Neural cell (in vitro differentiated cells): ENCODE results near the gene ADSL. TPM values are rescaled to one million over a fixed set of nuclear protein-coding genes. Genes with fewer than 3 reads are reported as not detected.

Source experiments
- H2AFZ ChIP-seq: fragments of 200-600, 300-800 bp; sonication (generic), shearing (Covaris generic); 2 replicates; pipeline ENCODE4 v1.6.0; 2014; ENCODE audit warnings: low read depth, mild to moderate bottlenecking, antibody characterized with exemption, low read length, moderate library complexity
- H3F3A ChIP-seq: fragments of 200-600 bp; shearing (Covaris generic); 2 replicates; pipeline ENCODE4 v1.6.1; 2016; ENCODE audit warnings: mild to moderate bottlenecking, moderate library complexity, mixed read lengths, antibody characterized with exemption, low read length; ENCODE audit not compliant: insufficient read depth, poor library complexity, severe bottlenecking
- H3K27ac ChIP-seq: fragments of 200-600, 300-800 bp; sonication (generic), shearing (Covaris generic); 2 replicates; pipeline ENCODE4 v1.5.1; 2014; ENCODE audit warnings: mild to moderate bottlenecking, low read length, moderate library complexity
- H3K27me3 ChIP-seq: fragments of 300-800, 200-600 bp; sonication (generic), shearing (Covaris generic); 2 replicates; pipeline ENCODE4 v1.6.0; 2014; ENCODE audit warnings: mild to moderate bottlenecking, low read depth, low read length, moderate library complexity; ENCODE audit not compliant: insufficient read depth
- H3K36me3 ChIP-seq: fragments of 300-800, 200-600 bp; sonication (generic), shearing (Covaris generic); 2 replicates; pipeline ENCODE4 v1.5.1; 2014; ENCODE audit warnings: mild to moderate bottlenecking, antibody characterized with exemption, low read length, moderate library complexity; ENCODE audit not compliant: insufficient read depth
- H3K4me2 ChIP-seq: fragments of 300-800, 200-600 bp; sonication (generic), shearing (Covaris generic); 2 replicates; pipeline ENCODE4 v1.6.0; 2014; ENCODE audit warnings: mild to moderate bottlenecking, low read length
- H3K4me3 ChIP-seq: fragments of 300-800, 200-600 bp; sonication (generic), shearing (Covaris generic); 2 replicates; pipeline ENCODE4 v1.5.1; 2014; ENCODE audit warnings: mild to moderate bottlenecking, low read length, moderate library complexity
- H3K79me2 ChIP-seq: fragments of 200-600 bp; shearing (Covaris generic); replicated peaks from 2 replicates; pipeline ENCODE4 v1.6.0; 2014; ENCODE audit warnings: mild to moderate bottlenecking, low read length, moderate library complexity; ENCODE audit not compliant: insufficient read depth
- H3K9ac ChIP-seq: fragments of 300-800, 200-600 bp; sonication (generic), shearing (Covaris generic); 2 replicates; pipeline ENCODE4 v1.6.1; 2016; ENCODE audit warnings: mild to moderate bottlenecking, low read length, mixed read lengths
- H3K9me2 ChIP-seq: fragments of 200-600 bp; shearing (Covaris generic); 2 replicates; pipeline ENCODE4 v1.6.1; 2016; ENCODE audit warnings: mild to moderate bottlenecking, low read length, mixed read lengths; ENCODE audit not compliant: insufficient read depth
- H3K9me3 ChIP-seq: fragments of 200-600, 300-800 bp; sonication (generic), shearing (Covaris generic); 2 replicates; pipeline ENCODE4 v1.6.1; 2016; ENCODE audit warnings: mild to moderate bottlenecking, mixed run types, low read length, moderate library complexity, mixed read lengths
- H4K20me1 ChIP-seq: fragments of 200-600 bp; shearing (Covaris generic); 2 replicates; pipeline ENCODE4 v1.6.1; 2016; ENCODE audit warnings: mild to moderate bottlenecking, mixed run types; ENCODE audit not compliant: insufficient read depth
- EP300 ChIP-seq: fragments of 450-650 bp; conservative IDR thresholded peaks from 2 replicates; pipeline ENCODE4 v1.6.1; 2014; ENCODE audit warnings: antibody characterized with exemption, mild to moderate bottlenecking, moderate library complexity; ENCODE audit not compliant: poor library complexity, severe bottlenecking
- EZH2 ChIP-seq: fragments of 200-600, 300-800 bp; shearing (Covaris generic), sonication (generic); IDR thresholded peaks from 2 replicates; pipeline ENCODE4 v1.6.1; 2014; ENCODE audit warnings: antibody characterized with exemption, low read length, borderline replicate concordance, mild to moderate bottlenecking; ENCODE audit not compliant: insufficient read depth, poor library complexity, severe bottlenecking
- MXI1 ChIP-seq: fragments of 450-650 bp; conservative IDR thresholded peaks from 2 replicates; pipeline ENCODE4 v1.6.1; 2014; ENCODE audit warnings: antibody characterized with exemption, mild to moderate bottlenecking; ENCODE audit not compliant: poor library complexity, severe bottlenecking
- POLR2AphosphoS5 ChIP-seq: IDR thresholded peaks from 2 replicates; pipeline ENCODE4 v1.6.1; 2012
- RAD21 ChIP-seq: fragments of 450-650 bp; conservative IDR thresholded peaks from 2 replicates; pipeline ENCODE4 v1.6.1; 2014; ENCODE audit warnings: antibody characterized with exemption, mild to moderate bottlenecking, moderate library complexity
- SMC3 ChIP-seq: fragments of 450-650 bp; conservative IDR thresholded peaks from 2 replicates; pipeline ENCODE4 v1.6.1; 2014; ENCODE audit warnings: antibody characterized with exemption, mild to moderate bottlenecking, moderate library complexity; ENCODE audit not compliant: poor library complexity
- TAF1 ChIP-seq: IDR thresholded peaks from 2 replicates; pipeline ENCODE4 v1.6.1; 2012; ENCODE audit warnings: low read depth
- polyA plus RNA-seq: library from polyadenylated mRNA; depleted of rRNA; stranded (reverse); fragments of >200 nt; gene quantifications from 2 replicates; pipeline ENCODE4 v1.2.3, GENCODE V29; 2014
- TF ChIP-seq, protein P1 (sequence below): IDR thresholded peaks from 2 replicates; pipeline ENCODE4 v1.6.1; 2012; ENCODE audit warnings: borderline replicate concordance
- TF ChIP-seq, protein P2 (sequence below): fragments of 450-650 bp; IDR thresholded peaks from 2 replicates; pipeline ENCODE4 v1.5.1; 2014; ENCODE audit warnings: antibody characterized with exemption, mild to moderate bottlenecking, moderate library complexity; ENCODE audit not compliant: poor library complexity, severe bottlenecking

ADSL gene
- polyA plus RNA-seq, 1 donor from 2014 or later, result 112 TPM

DNA sequence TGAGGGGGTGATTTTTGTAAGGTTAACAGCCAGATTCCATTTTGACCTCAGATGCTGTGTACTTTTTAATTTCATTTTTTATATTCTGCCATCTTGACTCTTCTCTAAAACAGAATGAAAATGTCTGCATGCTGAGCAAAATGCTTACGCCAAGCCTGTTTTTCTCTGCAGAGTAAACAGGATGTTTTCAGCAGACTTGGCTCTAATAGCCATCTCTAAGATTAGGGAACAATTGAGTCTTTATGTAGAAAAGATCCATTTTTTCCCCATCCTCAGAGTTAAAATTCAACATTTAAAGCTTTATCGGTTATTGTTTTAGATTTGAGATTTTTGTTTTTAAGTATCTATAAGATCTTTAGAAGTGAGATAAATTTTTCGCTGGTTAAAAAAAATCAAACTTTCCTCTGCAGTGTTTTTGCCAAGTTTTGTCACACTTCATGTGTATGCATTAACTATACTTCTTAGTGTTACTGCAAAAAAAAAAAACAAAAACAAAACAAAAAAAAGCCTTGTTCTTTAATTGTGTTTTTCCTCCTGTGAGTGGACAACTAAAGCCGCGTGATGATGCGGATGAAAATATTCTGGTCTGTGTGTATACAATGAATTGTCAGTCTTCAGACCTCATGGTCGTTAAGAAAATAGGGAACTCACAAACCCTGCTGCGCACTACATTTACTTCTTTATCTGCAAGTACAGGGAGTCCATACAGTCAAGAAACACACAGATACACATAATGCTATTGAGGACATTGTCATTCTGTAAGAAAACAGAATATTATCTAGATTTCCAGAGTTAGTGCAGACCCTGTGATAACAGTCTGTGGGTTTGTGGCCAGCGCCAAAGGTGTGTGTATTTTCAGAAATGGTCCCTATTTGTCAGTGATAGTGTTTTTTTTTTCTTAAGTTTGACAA lies 17.5 kb upstream of the ADSL start:
- no peaks in the 10 kb centered on the region for H3K79me2 ChIP-seq
- H3K9me3 ChIP-seq, result no peaks in the 10 kb centered on the region
- TF ChIP-seq MXI1 (no peak), SMC3 (no peak), POLR2AphosphoS5 (no peak), TAF1 (no peak), EP300 (no peak), EZH2 (no peak), RAD21 (no peak)
- TF ChIP-seq, protein P1, sequence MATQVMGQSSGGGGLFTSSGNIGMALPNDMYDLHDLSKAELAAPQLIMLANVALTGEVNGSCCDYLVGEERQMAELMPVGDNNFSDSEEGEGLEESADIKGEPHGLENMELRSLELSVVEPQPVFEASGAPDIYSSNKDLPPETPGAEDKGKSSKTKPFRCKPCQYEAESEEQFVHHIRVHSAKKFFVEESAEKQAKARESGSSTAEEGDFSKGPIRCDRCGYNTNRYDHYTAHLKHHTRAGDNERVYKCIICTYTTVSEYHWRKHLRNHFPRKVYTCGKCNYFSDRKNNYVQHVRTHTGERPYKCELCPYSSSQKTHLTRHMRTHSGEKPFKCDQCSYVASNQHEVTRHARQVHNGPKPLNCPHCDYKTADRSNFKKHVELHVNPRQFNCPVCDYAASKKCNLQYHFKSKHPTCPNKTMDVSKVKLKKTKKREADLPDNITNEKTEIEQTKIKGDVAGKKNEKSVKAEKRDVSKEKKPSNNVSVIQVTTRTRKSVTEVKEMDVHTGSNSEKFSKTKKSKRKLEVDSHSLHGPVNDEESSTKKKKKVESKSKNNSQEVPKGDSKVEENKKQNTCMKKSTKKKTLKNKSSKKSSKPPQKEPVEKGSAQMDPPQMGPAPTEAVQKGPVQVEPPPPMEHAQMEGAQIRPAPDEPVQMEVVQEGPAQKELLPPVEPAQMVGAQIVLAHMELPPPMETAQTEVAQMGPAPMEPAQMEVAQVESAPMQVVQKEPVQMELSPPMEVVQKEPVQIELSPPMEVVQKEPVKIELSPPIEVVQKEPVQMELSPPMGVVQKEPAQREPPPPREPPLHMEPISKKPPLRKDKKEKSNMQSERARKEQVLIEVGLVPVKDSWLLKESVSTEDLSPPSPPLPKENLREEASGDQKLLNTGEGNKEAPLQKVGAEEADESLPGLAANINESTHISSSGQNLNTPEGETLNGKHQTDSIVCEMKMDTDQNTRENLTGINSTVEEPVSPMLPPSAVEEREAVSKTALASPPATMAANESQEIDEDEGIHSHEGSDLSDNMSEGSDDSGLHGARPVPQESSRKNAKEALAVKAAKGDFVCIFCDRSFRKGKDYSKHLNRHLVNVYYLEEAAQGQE, result no peak
- TF ChIP-seq, protein P2, sequence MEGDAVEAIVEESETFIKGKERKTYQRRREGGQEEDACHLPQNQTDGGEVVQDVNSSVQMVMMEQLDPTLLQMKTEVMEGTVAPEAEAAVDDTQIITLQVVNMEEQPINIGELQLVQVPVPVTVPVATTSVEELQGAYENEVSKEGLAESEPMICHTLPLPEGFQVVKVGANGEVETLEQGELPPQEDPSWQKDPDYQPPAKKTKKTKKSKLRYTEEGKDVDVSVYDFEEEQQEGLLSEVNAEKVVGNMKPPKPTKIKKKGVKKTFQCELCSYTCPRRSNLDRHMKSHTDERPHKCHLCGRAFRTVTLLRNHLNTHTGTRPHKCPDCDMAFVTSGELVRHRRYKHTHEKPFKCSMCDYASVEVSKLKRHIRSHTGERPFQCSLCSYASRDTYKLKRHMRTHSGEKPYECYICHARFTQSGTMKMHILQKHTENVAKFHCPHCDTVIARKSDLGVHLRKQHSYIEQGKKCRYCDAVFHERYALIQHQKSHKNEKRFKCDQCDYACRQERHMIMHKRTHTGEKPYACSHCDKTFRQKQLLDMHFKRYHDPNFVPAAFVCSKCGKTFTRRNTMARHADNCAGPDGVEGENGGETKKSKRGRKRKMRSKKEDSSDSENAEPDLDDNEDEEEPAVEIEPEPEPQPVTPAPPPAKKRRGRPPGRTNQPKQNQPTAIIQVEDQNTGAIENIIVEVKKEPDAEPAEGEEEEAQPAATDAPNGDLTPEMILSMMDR, result no peak
- no peak overlapping the region for H3K4me2 ChIP-seq
- no peaks in the 10 kb centered on the region for H3K27me3 ChIP-seq
- H3K9ac ChIP-seq, result no peak overlapping the region
- no peaks in the 10 kb centered on the region for H3K9me2 ChIP-seq
- H3K36me3 ChIP-seq, result no peaks in the 10 kb centered on the region
- no peak overlapping the region for H3K4me3 ChIP-seq
- H2AFZ ChIP-seq, result no peak overlapping the region
- H4K20me1 ChIP-seq, result no peaks in the 10 kb centered on the region
- H3K27ac ChIP-seq, result no peak overlapping the region
- no peaks in the 10 kb centered on the region for H3F3A ChIP-seq

DNA sequence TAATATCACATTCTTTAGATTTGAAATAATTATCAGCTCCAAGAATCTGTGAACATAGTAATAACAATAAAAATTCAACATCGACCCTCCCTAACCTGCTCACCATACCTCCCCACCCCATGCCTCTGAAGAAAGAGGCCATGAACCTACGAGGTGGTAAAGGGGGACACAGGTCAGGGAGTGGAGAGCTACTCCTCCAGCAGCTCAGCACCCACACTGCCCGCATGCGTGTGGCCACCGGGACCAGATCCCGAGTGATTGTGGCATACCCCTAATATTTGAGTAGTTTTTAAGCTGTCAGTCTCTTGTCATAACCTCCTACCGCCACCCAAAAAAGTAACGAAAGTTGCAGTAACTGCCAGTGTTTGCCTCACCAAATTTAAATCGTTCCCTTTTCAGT lies 16.8 kb upstream of the ADSL start:
- TF ChIP-seq, protein P2, result no peak
- no peak for TF ChIP-seq RAD21
- TF ChIP-seq MXI1, result no peak
- no peak for TF ChIP-seq POLR2AphosphoS5
- TF ChIP-seq SMC3, result no peak
- no peak for TF ChIP-seq EZH2
- no peak for TF ChIP-seq EP300
- no peak for TF ChIP-seq TAF1
- TF ChIP-seq, protein P1, result no peak
- no peaks in the 10 kb centered on the region for H3F3A ChIP-seq
- no peaks in the 10 kb centered on the region for H3K36me3 ChIP-seq
- H3K27ac ChIP-seq, result no peak overlapping the region
- H3K27me3 ChIP-seq, result no peaks in the 10 kb centered on the region
- H3K9me3 ChIP-seq, result no peaks in the 10 kb centered on the region
- H3K79me2 ChIP-seq, result no peaks in the 10 kb centered on the region
- no peak overlapping the region for H3K9ac ChIP-seq
- no peak overlapping the region for H3K4me2 ChIP-seq
- H2AFZ ChIP-seq, result no peak overlapping the region
- no peaks in the 10 kb centered on the region for H3K9me2 ChIP-seq
- no peak overlapping the region for H3K4me3 ChIP-seq
- H4K20me1 ChIP-seq, result no peaks in the 10 kb centered on the region
